A673 (cell line): ENCODE measurements around the gene INAVA. TPM values are rescaled to one million over a fixed set of nuclear protein-coding genes. Genes with fewer than 3 reads are reported as not detected.

Source experiments
- BruUV-seq: library from RNA; stranded (reverse); fragments of 400-500 nt; replicated peaks from 2 replicates; lab custom pipeline; 2021; lab: Mats Ljungman, UMichigan
- CTCF ChIA-PET: fragments of 300-600 bp; sonication (Branson Sonifier 250); formaldehyde crosslinking; loops from one replicate; lab custom pipeline; 2022; ENCODE audit warnings: antibody characterized with exemption; lab: Charles Lee
- POLR2A ChIA-PET: fragments of 300-600 bp; sonication (Branson Sonifier 250); formaldehyde crosslinking; loops from one replicate; lab custom pipeline; 2022; ENCODE audit warnings: antibody characterized with exemption; ENCODE audit not compliant: low non-redundant PET; lab: Charles Lee
- DNase-seq: peaks from one replicate; pipeline ENCODE4 v3.0.0-alpha.2; 2015; ENCODE audit warnings: low spot score
- H3K27ac ChIP-seq: fragments of 200-600 bp; sonication (generic); 2 replicates; pipeline ENCODE4 v1.5.1; 2016; ENCODE audit warnings: mixed run types, low read depth, mild to moderate bottlenecking, mixed read lengths, antibody characterized with exemption, low read length; ENCODE audit not compliant: poor library complexity, severe bottlenecking
- H3K27me3 ChIP-seq: fragments of 200-600 bp; sonication (generic); replicated peaks from 2 replicates; pipeline ENCODE4 v1.6.1; 2017; ENCODE audit warnings: mixed run types, low read depth, mild to moderate bottlenecking, mixed read lengths, antibody characterized with exemption, low read length; ENCODE audit not compliant: insufficient read depth, poor library complexity
- H3K36me3 ChIP-seq: fragments of 200-600 bp; sonication (generic); 2 replicates; pipeline ENCODE4 v1.6.1; 2016; ENCODE audit warnings: mixed run types, mild to moderate bottlenecking, mixed read lengths, antibody characterized with exemption, low read length; ENCODE audit not compliant: insufficient read depth, poor library complexity, severe bottlenecking
- H3K4me1 ChIP-seq: fragments of 200-600 bp; sonication (generic); 2 replicates; pipeline ENCODE4 v1.6.1; 2017; ENCODE audit warnings: mixed run types, mild to moderate bottlenecking, mixed read lengths, antibody characterized with exemption, low read length; ENCODE audit not compliant: insufficient read depth, poor library complexity, severe bottlenecking
- H3K4me3 ChIP-seq: fragments of 200-600 bp; sonication (generic); 2 replicates; pipeline ENCODE4 v1.5.1; 2016; ENCODE audit warnings: low read depth, mixed run types, mild to moderate bottlenecking, mixed read lengths, low read length; ENCODE audit not compliant: poor library complexity, severe bottlenecking
- H3K9me3 ChIP-seq: fragments of 200-600 bp; sonication (generic); 2 replicates; pipeline ENCODE4 v1.6.1; 2016; ENCODE audit warnings: mixed run types, low read depth, mild to moderate bottlenecking, mixed read lengths, antibody characterized with exemption, low read length; ENCODE audit not compliant: poor library complexity, severe bottlenecking
- CTCF ChIP-seq: fragments of 300-800, 200-600 bp; sonication (generic); conservative IDR thresholded peaks from 2 replicates; pipeline ENCODE4 v1.5.1; 2017; ENCODE audit warnings: low read depth, mild to moderate bottlenecking, antibody characterized with exemption, low read length, moderate library complexity, mixed read lengths
- EZH2 ChIP-seq: fragments of 200-600 bp; sonication (generic); IDR thresholded peaks from 2 replicates; pipeline ENCODE4 v1.6.1; 2017; ENCODE audit warnings: borderline replicate concordance, low read depth, mild to moderate bottlenecking, mixed read lengths, antibody characterized with exemption, low read length; ENCODE audit not compliant: poor library complexity, severe bottlenecking
- intact Hi-C: fragments of 100-400 bp; cut with micrococcal nuclease; formaldehyde crosslinking; loops from one replicate; pipeline ENCODE4 v1.10.0; 2022; ENCODE audit not compliant: unreplicated experiment
- total RNA-seq: library from RNA; stranded (reverse); gene quantifications from 2 replicates; pipeline ENCODE4 v1.2.3, GENCODE V29; 2021

Gene INAVA
- total RNA-seq, 1 experiment from 2014 or later: 0.45 TPM

GRCh38 chr1:200895801-200896530 lies 1.3 kb downstream of the INAVA start:
- TF ChIP-seq EZH2 (no peak), CTCF (no peak)
- peaks cover 9% of the 10 kb centered on the region for H3K27me3 ChIP-seq
- no peak for DNase-seq
- no peaks in the 10 kb centered on the region for H3K36me3 ChIP-seq
- no peaks in the 10 kb centered on the region for H3K9me3 ChIP-seq
- H3K27ac ChIP-seq: no peak overlapping the region
- CTCF ChIA-PET: no interaction called here
- POLR2A ChIA-PET: no interaction called here
- intact Hi-C loops: no loop called here
- BruUV-seq: no TSS peak
- no peaks in the 10 kb centered on the region for H3K4me1 ChIP-seq
- H3K4me3 ChIP-seq: no peak overlapping the region

- H3K4me1 ChIP-seq: no peaks in the 10 kb centered on the region
- ChIA-PET POLR2A (no interaction called here), CTCF (no interaction called here)
- intact Hi-C loops: no loop called here
- H3K36me3 ChIP-seq: no peaks in the 10 kb centered on the region
- peaks cover 2% of the 10 kb centered on the region for H3K27me3 ChIP-seq
- BruUV-seq: no TSS peak
- DNase-seq: no peak
- TF ChIP-seq CTCF: no peak
- TF ChIP-seq EZH2: no peak
- no peak overlapping the region for H3K4me3 ChIP-seq
- H3K9me3 ChIP-seq: no peaks in the 10 kb centered on the region
- H3K27ac ChIP-seq: no peak overlapping the region
Observed at GRCh38 chr1:200896531-200897196, 2.0 kb downstream of the INAVA start.

DNA sequence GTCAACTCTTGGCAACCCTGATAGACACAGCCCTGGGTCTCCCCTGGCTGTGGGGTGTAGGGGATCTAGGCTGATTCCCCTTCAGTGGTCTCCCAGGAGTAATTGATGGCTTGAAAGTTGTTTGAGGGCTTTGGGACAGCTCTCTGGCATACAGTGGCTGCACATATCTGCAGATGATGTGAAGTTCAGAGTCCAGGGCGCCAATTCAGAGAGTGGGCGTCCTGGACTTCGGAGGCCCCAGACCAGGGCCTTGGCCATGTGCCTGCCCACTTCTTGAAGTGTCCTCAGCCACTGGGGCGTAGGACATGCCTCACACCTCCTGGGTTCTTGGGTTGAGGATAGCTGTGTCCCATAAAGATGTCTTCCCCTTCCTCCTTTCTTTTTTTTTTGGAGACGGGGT lies 2.6 kb downstream of the INAVA start:
- ChIA-PET CTCF (no interaction called here), POLR2A (no interaction called here)
- H3K27ac ChIP-seq: no peak overlapping the region
- no TSS peak for BruUV-seq
- H3K36me3 ChIP-seq: no peaks in the 10 kb centered on the region
- no peaks in the 10 kb centered on the region for H3K4me1 ChIP-seq
- no peak overlapping the region for H3K4me3 ChIP-seq
- intact Hi-C loops: no loop called here
- H3K9me3 ChIP-seq: no peaks in the 10 kb centered on the region
- no peak for DNase-seq
- no peaks in the 10 kb centered on the region for H3K27me3 ChIP-seq
- TF ChIP-seq CTCF (no peak), EZH2 (no peak)
